C4-2B (cell line): ENCODE measurements around the gene IL4I1.

Experiments used
- ZFX ChIP-seq: fragments of 450-650 bp; IDR thresholded peaks from 2 replicates; pipeline ENCODE4 v1.6.1; 2017
- TF ChIP-seq, protein P1 (sequence below): fragments of 450-650 bp; conservative IDR thresholded peaks from 2 replicates; pipeline ENCODE4 v1.5.1; 2017; ENCODE audit warnings: mild to moderate bottlenecking

DNA sequence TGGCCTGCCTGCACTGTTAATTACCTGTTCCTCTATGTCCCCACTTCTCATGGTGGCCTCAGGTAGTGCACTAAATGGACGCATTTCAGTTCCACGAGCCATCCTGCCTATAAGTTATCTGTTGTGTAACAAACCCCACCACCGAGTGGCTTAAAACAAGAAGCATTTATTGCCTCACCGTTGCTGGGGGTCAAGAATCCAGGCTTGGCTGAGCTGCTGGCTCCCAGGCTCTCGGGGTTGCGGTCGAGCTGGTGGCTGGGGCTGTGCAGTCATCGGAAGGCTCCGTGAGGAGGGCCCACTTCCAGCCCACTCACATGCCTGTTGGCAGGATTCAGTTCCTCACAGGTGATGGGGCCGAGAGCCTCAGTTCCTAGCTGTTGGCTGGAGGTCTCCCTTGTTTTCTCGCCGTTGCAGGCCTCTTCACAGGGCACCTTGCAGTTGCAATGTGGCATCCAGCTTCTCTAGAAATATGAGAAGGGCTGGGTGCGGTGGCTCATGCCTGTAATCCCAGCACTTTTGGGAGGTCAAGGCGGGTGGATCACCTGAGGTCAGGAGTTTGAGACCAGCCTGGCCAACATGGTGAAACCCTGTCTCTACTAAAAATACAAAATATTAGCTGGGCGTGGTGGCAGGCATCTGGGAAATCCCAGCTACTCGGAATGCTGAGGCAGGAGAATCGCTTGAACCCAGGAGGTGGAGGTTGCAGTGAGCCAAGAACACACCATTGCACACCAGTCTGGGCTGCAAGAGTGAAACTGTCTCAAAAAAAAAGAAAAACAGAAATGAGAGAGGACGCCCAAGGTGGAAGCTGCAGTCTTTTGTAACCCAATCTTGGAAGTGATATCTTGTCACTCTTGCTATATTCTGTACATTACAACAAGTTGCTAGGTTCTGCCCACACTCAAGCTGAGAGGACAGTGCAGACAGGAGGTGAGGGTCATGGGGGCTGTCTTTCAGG lies 52.3 kb downstream of the IL4I1 start:
- TF ChIP-seq, protein P1, sequence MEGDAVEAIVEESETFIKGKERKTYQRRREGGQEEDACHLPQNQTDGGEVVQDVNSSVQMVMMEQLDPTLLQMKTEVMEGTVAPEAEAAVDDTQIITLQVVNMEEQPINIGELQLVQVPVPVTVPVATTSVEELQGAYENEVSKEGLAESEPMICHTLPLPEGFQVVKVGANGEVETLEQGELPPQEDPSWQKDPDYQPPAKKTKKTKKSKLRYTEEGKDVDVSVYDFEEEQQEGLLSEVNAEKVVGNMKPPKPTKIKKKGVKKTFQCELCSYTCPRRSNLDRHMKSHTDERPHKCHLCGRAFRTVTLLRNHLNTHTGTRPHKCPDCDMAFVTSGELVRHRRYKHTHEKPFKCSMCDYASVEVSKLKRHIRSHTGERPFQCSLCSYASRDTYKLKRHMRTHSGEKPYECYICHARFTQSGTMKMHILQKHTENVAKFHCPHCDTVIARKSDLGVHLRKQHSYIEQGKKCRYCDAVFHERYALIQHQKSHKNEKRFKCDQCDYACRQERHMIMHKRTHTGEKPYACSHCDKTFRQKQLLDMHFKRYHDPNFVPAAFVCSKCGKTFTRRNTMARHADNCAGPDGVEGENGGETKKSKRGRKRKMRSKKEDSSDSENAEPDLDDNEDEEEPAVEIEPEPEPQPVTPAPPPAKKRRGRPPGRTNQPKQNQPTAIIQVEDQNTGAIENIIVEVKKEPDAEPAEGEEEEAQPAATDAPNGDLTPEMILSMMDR, result no peak
- TF ChIP-seq ZFX, result no peak
